Thyroid gland (tissue), 4 donors: ENCODE data around the gene AMDHD2.
"Not testable (repeated sequence)": the region's sequence is repeated elsewhere in the genome, so short reads cannot be mapped to it uniquely, and the experiment has no call there.

Experiments used
- POLR2A ChIP-seq, 2 donors: fragments of 450-650 bp; IDR thresholded peaks; one replicate each; pipeline ENCODE4 v1.6.1; 2017; ENCODE audit warnings: antibody characterized with exemption in 2 of 2, mild to moderate bottlenecking in 2 of 2, moderate library complexity in 1 of 2
- TF ChIP-seq, protein P1 (sequence below), 6 experiments: fragments of 200-600 bp in 3 of 6; fragments of 450-650 bp in 3 of 6; sonication (generic) in 3 of 6; IDR thresholded peaks; one replicate each; pipeline ENCODE4 v1.5.1; 2016 to 2019; ENCODE audit warnings: antibody characterized with exemption in 6 of 6, mild to moderate bottlenecking in 2 of 6, inconsistent platforms in 1 of 6, moderate library complexity in 1 of 6

DNA sequence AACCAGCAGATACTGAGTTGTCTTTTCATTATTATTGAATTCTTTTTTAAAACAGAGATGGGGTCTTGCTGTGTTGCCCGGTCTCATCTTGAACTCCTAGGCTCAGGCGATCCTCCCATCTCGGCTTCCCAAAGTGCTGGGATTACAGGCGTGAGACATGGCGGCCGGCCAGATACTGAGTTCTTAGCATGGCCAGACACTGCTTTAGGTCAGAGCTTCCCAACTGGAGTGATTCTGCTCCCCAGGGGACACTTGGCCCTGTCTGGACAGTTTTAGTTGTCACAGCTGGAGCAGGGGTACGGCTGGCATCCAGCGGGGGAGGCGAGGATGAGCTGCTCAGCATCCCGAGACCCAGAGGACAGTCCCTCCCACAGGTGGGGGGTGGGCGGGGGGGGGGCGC lies 58.7 kb downstream of the AMDHD2 start:
- TF ChIP-seq, protein P1, sequence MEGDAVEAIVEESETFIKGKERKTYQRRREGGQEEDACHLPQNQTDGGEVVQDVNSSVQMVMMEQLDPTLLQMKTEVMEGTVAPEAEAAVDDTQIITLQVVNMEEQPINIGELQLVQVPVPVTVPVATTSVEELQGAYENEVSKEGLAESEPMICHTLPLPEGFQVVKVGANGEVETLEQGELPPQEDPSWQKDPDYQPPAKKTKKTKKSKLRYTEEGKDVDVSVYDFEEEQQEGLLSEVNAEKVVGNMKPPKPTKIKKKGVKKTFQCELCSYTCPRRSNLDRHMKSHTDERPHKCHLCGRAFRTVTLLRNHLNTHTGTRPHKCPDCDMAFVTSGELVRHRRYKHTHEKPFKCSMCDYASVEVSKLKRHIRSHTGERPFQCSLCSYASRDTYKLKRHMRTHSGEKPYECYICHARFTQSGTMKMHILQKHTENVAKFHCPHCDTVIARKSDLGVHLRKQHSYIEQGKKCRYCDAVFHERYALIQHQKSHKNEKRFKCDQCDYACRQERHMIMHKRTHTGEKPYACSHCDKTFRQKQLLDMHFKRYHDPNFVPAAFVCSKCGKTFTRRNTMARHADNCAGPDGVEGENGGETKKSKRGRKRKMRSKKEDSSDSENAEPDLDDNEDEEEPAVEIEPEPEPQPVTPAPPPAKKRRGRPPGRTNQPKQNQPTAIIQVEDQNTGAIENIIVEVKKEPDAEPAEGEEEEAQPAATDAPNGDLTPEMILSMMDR (IDR thresholded peaks at IDR 0.05) = not testable (repeated sequence)
- not testable (repeated sequence) for TF ChIP-seq POLR2A (IDR thresholded peaks at IDR 0.05)
